Stimulated activated memory B cell treated with anti-CD40 and anti-IgM and Interleukin-4, amounts not matched to agents 10 μg/mL and 1 μg/mL and 100 μg/mL, for 72 hours (primary cell): ENCODE data around the gene FOXN3.

ENCODE experiments used
- ATAC-seq: fragments of 150-1000 bp; cut with Tn5 transposase; 2 replicates; pipeline ENCODE4 v1.10.0; 2021
- H3K27ac Mint-ChIP-seq: one replicate; pipeline ENCODE4 v1.8.0; 2022; ENCODE audit warnings: mild to moderate bottlenecking, mixed read lengths
- H3K27me3 Mint-ChIP-seq: one replicate; pipeline ENCODE4 v1.8.0; 2022; ENCODE audit warnings: mixed read lengths
- H3K36me3 Mint-ChIP-seq: one replicate; pipeline ENCODE4 v1.8.0; 2022; ENCODE audit warnings: mixed read lengths
- H3K4me1 Mint-ChIP-seq: one replicate; pipeline ENCODE4 v1.8.0; 2022; ENCODE audit warnings: mixed read lengths
- H3K4me3 Mint-ChIP-seq: one replicate; pipeline ENCODE4 v1.8.0; 2022; ENCODE audit warnings: mild to moderate bottlenecking, moderate library complexity, mixed read lengths
- H3K9me3 Mint-ChIP-seq: one replicate; pipeline ENCODE4 v1.8.0; 2022; ENCODE audit warnings: mixed read lengths

FOXN3 gene

GRCh38 chr14:89442280-89442679, 25.2 kb upstream of the FOXN3 start:
- Mint-ChIP-seq H3K9me3 (no peaks in the 10 kb centered on the region), H3K27me3 (no peaks in the 10 kb centered on the region), H3K36me3 (peaks cover 3% of the 10 kb centered on the region), H3K27ac (peak overlapping the region; percentile 90), H3K4me1 (peaks cover 63% of the 10 kb centered on the region), H3K4me3 (no peak overlapping the region)
- no peak for ATAC-seq

GRCh38 chr14:89440986-89441909, 24.2 kb upstream of the FOXN3 start:
- no peak for ATAC-seq

GRCh38 chr14:89435892-89436656, 19.0 kb upstream of the FOXN3 start:
- Mint-ChIP-seq H3K27ac (peak overlapping the region; percentile 24), H3K27me3 (no peaks in the 10 kb centered on the region), H3K9me3 (no peaks in the 10 kb centered on the region), H3K4me1 (peaks cover 51% of the 10 kb centered on the region), H3K36me3 (peaks cover 13% of the 10 kb centered on the region), H3K4me3 (no peak overlapping the region)
- no peak for ATAC-seq

More at GRCh38 chr14:89440986-89441909, 24.2 kb upstream of the FOXN3 start:
- no peaks in the 10 kb centered on the region for H3K9me3 Mint-ChIP-seq
- H3K4me3 Mint-ChIP-seq: no peak overlapping the region
- H3K27ac Mint-ChIP-seq: no peak overlapping the region
- H3K4me1 Mint-ChIP-seq: peaks cover 54% of the 10 kb centered on the region
- peaks cover 13% of the 10 kb centered on the region for H3K36me3 Mint-ChIP-seq
- no peaks in the 10 kb centered on the region for H3K27me3 Mint-ChIP-seq

- Mint-ChIP-seq H3K27ac (no peak overlapping the region), H3K4me3 (no peak overlapping the region), H3K27me3 (no peaks in the 10 kb centered on the region), H3K9me3 (no peaks in the 10 kb centered on the region), H3K36me3 (peaks cover 13% of the 10 kb centered on the region), H3K4me1 (peaks cover 50% of the 10 kb centered on the region)
- ATAC-seq: no peak
Observed at GRCh38 chr14:89435492-89435891, 18.5 kb upstream of the FOXN3 start.

GRCh38 chr14:89432226-89432625, 15.2 kb upstream of the FOXN3 start:
- Mint-ChIP-seq H3K27me3 (no peaks in the 10 kb centered on the region), H3K36me3 (peaks cover 15% of the 10 kb centered on the region), H3K4me1 (peaks cover 58% of the 10 kb centered on the region), H3K9me3 (no peaks in the 10 kb centered on the region), H3K4me3 (peak overlapping the region; percentile 10), H3K27ac (peak overlapping the region; percentile 88)
- no peak for ATAC-seq

GRCh38 chr14:89430391-89431236, 13.6 kb upstream of the FOXN3 start:
- H3K4me3 Mint-ChIP-seq: peak overlapping the region; percentile 79
- no peaks in the 10 kb centered on the region for H3K27me3 Mint-ChIP-seq
- H3K27ac Mint-ChIP-seq: peak overlapping the region; percentile 88
- H3K4me1 Mint-ChIP-seq: peaks cover 63% of the 10 kb centered on the region
- ATAC-seq: peak; percentile 99
- no peaks in the 10 kb centered on the region for H3K9me3 Mint-ChIP-seq
- peaks cover 5% of the 10 kb centered on the region for H3K36me3 Mint-ChIP-seq

- no peaks in the 10 kb centered on the region for H3K27me3 Mint-ChIP-seq
Observed at GRCh38 chr14:89429199-89430181, 12.5 kb upstream of the FOXN3 start.

GRCh38 chr14:89428546-89429198, 11.6 kb upstream of the FOXN3 start:
- Mint-ChIP-seq H3K27ac (peak overlapping the region; percentile 88), H3K4me1 (peaks cover 50% of the 10 kb centered on the region)

More at GRCh38 chr14:89429199-89430181, 12.5 kb upstream of the FOXN3 start:
- H3K4me1 Mint-ChIP-seq: peaks cover 52% of the 10 kb centered on the region
- H3K4me3 Mint-ChIP-seq: peak overlapping the region; percentile 79
- no peaks in the 10 kb centered on the region for H3K9me3 Mint-ChIP-seq
- H3K36me3 Mint-ChIP-seq: peaks cover 5% of the 10 kb centered on the region
- ATAC-seq: no peak
- H3K27ac Mint-ChIP-seq: peak overlapping the region; percentile 88

GRCh38 chr14:89428173-89428523, 11.1 kb upstream of the FOXN3 start:
- no peak for ATAC-seq
- H3K9me3 Mint-ChIP-seq: no peaks in the 10 kb centered on the region
- no peak overlapping the region for H3K4me3 Mint-ChIP-seq
- H3K36me3 Mint-ChIP-seq: peaks cover 5% of the 10 kb centered on the region
- H3K4me1 Mint-ChIP-seq: peaks cover 48% of the 10 kb centered on the region
- H3K27me3 Mint-ChIP-seq: no peaks in the 10 kb centered on the region
- H3K27ac Mint-ChIP-seq: peak overlapping the region; percentile 88

More at GRCh38 chr14:89428546-89429198, 11.6 kb upstream of the FOXN3 start:
- H3K27me3 Mint-ChIP-seq: no peaks in the 10 kb centered on the region
- H3K36me3 Mint-ChIP-seq: peaks cover 5% of the 10 kb centered on the region
- no peak for ATAC-seq
- H3K4me3 Mint-ChIP-seq: no peak overlapping the region
- no peaks in the 10 kb centered on the region for H3K9me3 Mint-ChIP-seq

- no peak for ATAC-seq
- peaks cover 47% of the 10 kb centered on the region for H3K4me1 Mint-ChIP-seq
- no peak overlapping the region for H3K4me3 Mint-ChIP-seq
- no peaks in the 10 kb centered on the region for H3K27me3 Mint-ChIP-seq
- H3K9me3 Mint-ChIP-seq: no peaks in the 10 kb centered on the region
- peaks cover 5% of the 10 kb centered on the region for H3K36me3 Mint-ChIP-seq
- no peak overlapping the region for H3K27ac Mint-ChIP-seq
Observed at GRCh38 chr14:89427426-89428172, 10.6 kb upstream of the FOXN3 start.

GRCh38 chr14:89425931-89426330, 8.9 kb upstream of the FOXN3 start:
- H3K4me3 Mint-ChIP-seq: no peak overlapping the region
- peak; percentile 29 for ATAC-seq
- no peaks in the 10 kb centered on the region for H3K27me3 Mint-ChIP-seq
- peak overlapping the region; percentile 53 for H3K27ac Mint-ChIP-seq
- H3K4me1 Mint-ChIP-seq: peaks cover 38% of the 10 kb centered on the region
- H3K9me3 Mint-ChIP-seq: no peaks in the 10 kb centered on the region
- peaks cover 5% of the 10 kb centered on the region for H3K36me3 Mint-ChIP-seq

- Mint-ChIP-seq H3K36me3 (peaks cover 16% of the 10 kb centered on the region), H3K9me3 (no peaks in the 10 kb centered on the region), H3K4me1 (peaks cover 34% of the 10 kb centered on the region), H3K4me3 (no peak overlapping the region), H3K27ac (no peak overlapping the region), H3K27me3 (no peaks in the 10 kb centered on the region)
- ATAC-seq: no peak
Observed at GRCh38 chr14:89424241-89424640, 7.2 kb upstream of the FOXN3 start.

GRCh38 chr14:89422952-89423345, 5.9 kb upstream of the FOXN3 start:
- Mint-ChIP-seq H3K27me3 (no peaks in the 10 kb centered on the region), H3K36me3 (peaks cover 14% of the 10 kb centered on the region), H3K4me3 (no peak overlapping the region), H3K9me3 (no peaks in the 10 kb centered on the region), H3K27ac (no peak overlapping the region), H3K4me1 (peaks cover 42% of the 10 kb centered on the region)
- ATAC-seq: no peak
